Neural progenitor cell (in vitro differentiated cells): ENCODE results near the gene SLC16A4. TPM values are rescaled to one million over a fixed set of nuclear protein-coding genes. Genes with fewer than 3 reads are reported as not detected.

Source experiments
- DNase-seq: peaks from one replicate; pipeline ENCODE4 v3.0.0-alpha.2; 2016; ENCODE audit warnings: low spot score
- H2AFZ ChIP-seq: fragments of 200-600 bp; sonication (generic); replicated peaks from 2 replicates; pipeline ENCODE4 v1.6.1; 2016; ENCODE audit warnings: antibody characterized with exemption
- H3F3A ChIP-seq: fragments of 200-600 bp; sonication (generic); 2 replicates; pipeline ENCODE4 v1.6.1; 2016; ENCODE audit warnings: antibody characterized with exemption, low read depth
- H3K27ac ChIP-seq: fragments of 200-600 bp; sonication (generic); 2 replicates; pipeline ENCODE4 v1.5.1; 2016; ENCODE audit warnings: mild to moderate bottlenecking
- H3K27me3 ChIP-seq: fragments of 200-600 bp; sonication (generic); 2 replicates; pipeline ENCODE4 v1.6.1; 2016; ENCODE audit warnings: mild to moderate bottlenecking, moderate library complexity
- H3K36me3 ChIP-seq: fragments of 200-600 bp; sonication (generic); 2 replicates; pipeline ENCODE4 v1.5.1; 2016
- H3K4me1 ChIP-seq: fragments of 200-600 bp; sonication (generic); 2 replicates; pipeline ENCODE4 v1.6.1; 2016; ENCODE audit warnings: mixed run types
- H3K4me2 ChIP-seq: fragments of 200-600 bp; sonication (generic); 2 replicates; pipeline ENCODE4 v1.6.1; 2016
- H3K4me3 ChIP-seq: fragments of 200-600 bp; sonication (generic); 2 replicates; pipeline ENCODE4 v1.5.1; 2016
- H3K79me2 ChIP-seq: fragments of 200-600 bp; sonication (generic); 2 replicates; pipeline ENCODE4 v1.6.1; 2016; ENCODE audit warnings: low read depth
- H3K9ac ChIP-seq: fragments of 200-600 bp; sonication (generic); 2 replicates; pipeline ENCODE4 v1.6.1; 2016
- H3K9me3 ChIP-seq: fragments of 200-600 bp; sonication (generic); 2 replicates; pipeline ENCODE4 v1.5.1; 2016; ENCODE audit warnings: low read depth
- H4K20me1 ChIP-seq: fragments of 200-600 bp; sonication (generic); 2 replicates; pipeline ENCODE4 v1.6.1; 2016; ENCODE audit warnings: low read depth
- H3K27ac Mint-ChIP-seq: 3 replicates; pipeline ENCODE4 v1.8.0; 2021; ENCODE audit warnings: mixed read lengths
- H3K27me3 Mint-ChIP-seq: 2 replicates; pipeline ENCODE4 v1.8.0; 2022; ENCODE audit warnings: low read depth, mild to moderate bottlenecking, inconsistent platforms, moderate library complexity, mixed read lengths; ENCODE audit not compliant: insufficient read depth
- H3K36me3 Mint-ChIP-seq: 3 replicates; pipeline ENCODE4 v1.8.0; 2021; ENCODE audit warnings: mixed read lengths
- H3K4me1 Mint-ChIP-seq: 3 replicates; pipeline ENCODE4 v1.8.0; 2021; ENCODE audit warnings: mixed read lengths
- H3K4me3 Mint-ChIP-seq: 3 replicates; pipeline ENCODE4 v1.8.0; 2021; ENCODE audit warnings: mild to moderate bottlenecking, moderate library complexity, mixed read lengths
- H3K9me3 Mint-ChIP-seq: 3 replicates; pipeline ENCODE4 v1.8.0; 2020; ENCODE audit warnings: mixed read lengths
- CTCF ChIP-seq: fragments of 200-600 bp; sonication (generic); IDR thresholded peaks from 2 replicates; pipeline ENCODE4 v1.5.1; 2017; ENCODE audit warnings: antibody characterized with exemption, mild to moderate bottlenecking
- EZH2 ChIP-seq: fragments of 200-600 bp; sonication (generic); IDR thresholded peaks from 2 replicates; pipeline ENCODE4 v1.6.1; 2017; ENCODE audit warnings: antibody characterized with exemption, mild to moderate bottlenecking, moderate library complexity
- EZH2phosphoT487 ChIP-seq: fragments of 200-600 bp; sonication (generic); IDR thresholded peaks from 2 replicates; pipeline ENCODE4 v1.6.1; 2017; ENCODE audit warnings: antibody characterized with exemption
- total RNA-seq: library from RNA; depleted of rRNA; stranded (reverse); fragments of >200 nt; gene quantifications from 2 replicates; pipeline ENCODE4 v1.2.3, GENCODE V29; 2015; ENCODE audit warnings: low replicate concordance

The SLC16A4 gene
- total RNA-seq, 1 donor from 2014 or later = 0.56 TPM

- Histone ChIP-seq H3K79me2 (no peaks in the 10 kb centered on the region), H3K36me3 (no peaks in the 10 kb centered on the region), H3K27me3 (no peaks in the 10 kb centered on the region), H3K4me1 (peaks cover 4% of the 10 kb centered on the region), H3F3A (no peaks in the 10 kb centered on the region), H3K9me3 (no peaks in the 10 kb centered on the region), H3K4me2 (no peak overlapping the region), H3K27ac (no peak overlapping the region), H3K9ac (no peak overlapping the region), H3K4me3 (no peak overlapping the region), H2AFZ (no peak overlapping the region), H4K20me1 (no peaks in the 10 kb centered on the region)
- no peak overlapping the region for H3K4me3 Mint-ChIP-seq
- H3K27ac Mint-ChIP-seq = no peak overlapping the region
- no peaks in the 10 kb centered on the region for H3K27me3 Mint-ChIP-seq
- peaks cover 4% of the 10 kb centered on the region for H3K4me1 Mint-ChIP-seq
- no peaks in the 10 kb centered on the region for H3K9me3 Mint-ChIP-seq
- peaks cover under 1% of the 10 kb centered on the region for H3K36me3 Mint-ChIP-seq
- DNase-seq = no peak
- TF ChIP-seq EZH2phosphoT487 (no peak), EZH2 (no peak), CTCF (no peak)
Observed at GRCh38 chr1:110385369-110385768, 5.5 kb downstream of the SLC16A4 start.

- H3K9me3 Mint-ChIP-seq = no peaks in the 10 kb centered on the region
- H3K4me1 ChIP-seq = no peaks in the 10 kb centered on the region
- no peaks in the 10 kb centered on the region for H3K27me3 Mint-ChIP-seq
- H3K4me3 ChIP-seq = no peak overlapping the region
- H3K4me1 Mint-ChIP-seq = no peaks in the 10 kb centered on the region
- no peaks in the 10 kb centered on the region for H3K79me2 ChIP-seq
- H3K4me2 ChIP-seq = no peak overlapping the region
- no peak for DNase-seq
- no peak overlapping the region for H3K27ac ChIP-seq
- no peaks in the 10 kb centered on the region for H3K36me3 ChIP-seq
- no peaks in the 10 kb centered on the region for H3K9me3 ChIP-seq
- TF ChIP-seq EZH2phosphoT487 = no peak
- TF ChIP-seq EZH2 = no peak
- TF ChIP-seq CTCF = no peak
- no peak overlapping the region for H3K9ac ChIP-seq
- H3K4me3 Mint-ChIP-seq = no peak overlapping the region
- H3K36me3 Mint-ChIP-seq = peaks cover 5% of the 10 kb centered on the region
- H3K27me3 ChIP-seq = no peaks in the 10 kb centered on the region
- no peaks in the 10 kb centered on the region for H4K20me1 ChIP-seq
- H3K27ac Mint-ChIP-seq = no peak overlapping the region
- H3F3A ChIP-seq = no peaks in the 10 kb centered on the region
- no peak overlapping the region for H2AFZ ChIP-seq
Observed at GRCh38 chr1:110384581-110385321, 6.1 kb downstream of the SLC16A4 start.

- Histone ChIP-seq H3K9ac (no peak overlapping the region), H2AFZ (no peak overlapping the region), H3K27ac (no peak overlapping the region), H3K4me2 (no peak overlapping the region), H3K27me3 (no peaks in the 10 kb centered on the region), H3K79me2 (no peaks in the 10 kb centered on the region), H4K20me1 (no peaks in the 10 kb centered on the region), H3K4me3 (no peak overlapping the region), H3K36me3 (peaks cover 1% of the 10 kb centered on the region), H3F3A (no peaks in the 10 kb centered on the region), H3K9me3 (no peaks in the 10 kb centered on the region), H3K4me1 (no peaks in the 10 kb centered on the region)
- DNase-seq = no peak
- no peaks in the 10 kb centered on the region for H3K27me3 Mint-ChIP-seq
- H3K36me3 Mint-ChIP-seq = peaks cover 6% of the 10 kb centered on the region
- H3K4me1 Mint-ChIP-seq = no peaks in the 10 kb centered on the region
- no peak overlapping the region for H3K27ac Mint-ChIP-seq
- TF ChIP-seq EZH2phosphoT487 (no peak), CTCF (no peak), EZH2 (no peak)
- H3K4me3 Mint-ChIP-seq = no peak overlapping the region
- no peaks in the 10 kb centered on the region for H3K9me3 Mint-ChIP-seq
Observed at GRCh38 chr1:110383251-110383990, 7.4 kb downstream of the SLC16A4 start.
